H1 (cell line): Measurements from ENCODE around the gene MYRIP. TPM values are rescaled to one million over a fixed set of nuclear protein-coding genes. Genes with fewer than 3 reads are reported as not detected.
A peak's percentile ranks its signal among the peaks of the same experiment; 100 is the strongest.
"Not testable (repeated sequence)": the region's sequence is repeated elsewhere in the genome, so short reads cannot be mapped to it uniquely, and the experiment has no call there.

Experiments used
- CTCF ChIA-PET: fragments of 300-600 bp; sonication (Branson Sonifier 250); formaldehyde crosslinking; loops from one replicate; lab custom pipeline; 2021; ENCODE audit not compliant: partially characterized antibody; lab: Charles Lee
- POLR2A ChIA-PET: fragments of 300-600 bp; sonication (Branson Sonifier 250); formaldehyde crosslinking; loops from one replicate; lab custom pipeline; 2021; ENCODE audit warnings: inconsistent platforms; ENCODE audit not compliant: partially characterized antibody; lab: Charles Lee
- DNase-seq, 2 experiments: peaks; one replicate each; pipeline versions ENCODE4 v3.0.0 to v3.0.0-alpha.2; 2010 to 2022; ENCODE audit warnings: low spot score in 2 of 2, low read depth in 1 of 2, mixed read lengths in 1 of 2
- FAIRE-seq: peaks from 2 replicates; lab custom pipeline; 2011; peaks lifted over from hg19 to GRCh38; lab: Jason Lieb, UNC
- H2AFZ ChIP-seq: 2 replicates; pipeline ENCODE4 v1.8.1; 2012; ENCODE audit warnings: low read length, inconsistent platforms
- H2AK5ac ChIP-seq: 2 replicates; pipeline ENCODE4 v1.6.1; 2013; ENCODE audit warnings: low read depth, low read length
- H2BK120ac ChIP-seq: replicated peaks from 2 replicates; pipeline ENCODE3; 2013; ENCODE audit warnings: low read depth, low read length, inconsistent platforms
- H2BK12ac ChIP-seq: 2 replicates; pipeline ENCODE4 v1.6.1; 2013; ENCODE audit warnings: low read depth, low read length
- H2BK15ac ChIP-seq: 2 replicates; pipeline ENCODE4 v1.6.1; 2013; ENCODE audit warnings: low read length
- H2BK20ac ChIP-seq: 2 replicates; pipeline ENCODE4 v1.6.1; 2013; ENCODE audit warnings: low read length
- H2BK5ac ChIP-seq: 2 replicates; pipeline ENCODE4 v1.6.1; 2013; ENCODE audit warnings: low read depth, low read length
- H3K14ac ChIP-seq: 2 replicates; pipeline ENCODE4 v1.6.1; 2013; ENCODE audit warnings: inconsistent platforms; ENCODE audit not compliant: insufficient read length
- H3K18ac ChIP-seq: 2 replicates; pipeline ENCODE4 v1.6.1; 2013; ENCODE audit warnings: low read length; ENCODE audit errors: extremely low read depth
- H3K23ac ChIP-seq: 2 replicates; pipeline ENCODE4 v1.6.1; 2013; ENCODE audit warnings: inconsistent platforms; ENCODE audit not compliant: insufficient read length
- H3K23me2 ChIP-seq: 2 replicates; pipeline ENCODE4 v1.6.1; 2013; ENCODE audit warnings: low read depth, low read length
- H3K27ac ChIP-seq: 2 replicates; pipeline ENCODE4 v1.6.1; 2011; ENCODE audit warnings: low read depth, low read length, inconsistent platforms
- H3K27me3 ChIP-seq, 4 experiments: replicated peaks in 1 of 4; 1 replicate in 1 of 4; 2 replicates in 3 of 4; pipeline versions ENCODE4 v1.6.1 to v1.8.1; 2011 to 2013; ENCODE audit warnings: low read length in 3 of 4, mild to moderate bottlenecking in 3 of 4, inconsistent platforms in 2 of 4, mixed read lengths in 2 of 4, moderate library complexity in 1 of 4; ENCODE audit not compliant: control insufficient read depth in 3 of 4, insufficient read depth in 3 of 4; ENCODE audit errors: extremely low read depth in 1 of 4
- H3K36me3 ChIP-seq, 4 experiments: 2 replicates each; pipeline versions ENCODE4 v1.6.1 to v1.8.1; 2011 to 2013; ENCODE audit warnings: mild to moderate bottlenecking in 4 of 4, low read length in 3 of 4, moderate library complexity in 2 of 4, control low read depth in 1 of 4, inconsistent platforms in 1 of 4; ENCODE audit not compliant: insufficient read depth in 4 of 4, control insufficient read depth in 2 of 4
- H3K4ac ChIP-seq: replicated peaks from 2 replicates; pipeline ENCODE3; 2013; ENCODE audit warnings: low read length, low read depth, mixed read lengths, inconsistent platforms; ENCODE audit not compliant: insufficient read length
- H3K4me1 ChIP-seq, 4 experiments: replicated peaks in 1 of 4; 1 replicate in 1 of 4; 2 replicates in 3 of 4; pipeline versions ENCODE4 v1.6.1 to v1.8.1; 2011 to 2013; ENCODE audit warnings: low read length in 3 of 4, inconsistent platforms in 2 of 4, mixed read lengths in 1 of 4; ENCODE audit not compliant: insufficient read depth in 4 of 4, control insufficient read depth in 3 of 4
- H3K4me2 ChIP-seq, 2 experiments: 2 replicates each; pipeline versions ENCODE4 v1.6.1 to v1.8.1; 2011 to 2013; ENCODE audit warnings: low read depth in 2 of 2, low read length in 2 of 2, control low read depth in 1 of 2, inconsistent platforms in 1 of 2, mild to moderate bottlenecking in 1 of 2; ENCODE audit not compliant: insufficient read depth in 1 of 2
- H3K4me3 ChIP-seq, 4 experiments: fragments of 200-600, 300-600 bp in 1 of 4; sonication (generic), shearing (Covaris generic), sonication (Bioruptor Twin) in 1 of 4; 2 replicates each; pipeline versions ENCODE4 v1.5.1 to v1.8.1; 2011 to 2016; ENCODE audit warnings: low read length in 4 of 4, low read depth in 3 of 4, control low read depth in 2 of 4, inconsistent platforms in 2 of 4, mild to moderate bottlenecking in 2 of 4, mixed read lengths in 1 of 4, moderate library complexity in 1 of 4; ENCODE audit not compliant: insufficient read depth in 2 of 4; ENCODE audit errors: extremely low read depth in 1 of 4
- H3K56ac ChIP-seq: replicated peaks from 2 replicates; pipeline ENCODE3; 2013; ENCODE audit warnings: low read depth, mild to moderate bottlenecking, mixed read lengths, low read length, inconsistent platforms; ENCODE audit not compliant: insufficient read length
- H3K79me1 ChIP-seq: 2 replicates; pipeline ENCODE4 v1.6.1; 2013; ENCODE audit warnings: low read depth, low read length, control low read depth
- H3K79me2 ChIP-seq, 2 experiments: 2 replicates each; pipeline versions ENCODE4 v1.6.1 to v1.8.1; 2012 to 2013; ENCODE audit warnings: low read length in 2 of 2, mild to moderate bottlenecking in 2 of 2, inconsistent platforms in 1 of 2; ENCODE audit not compliant: insufficient read depth in 2 of 2, control insufficient read depth in 1 of 2
- H3K9ac ChIP-seq, 4 experiments: replicated peaks in 1 of 4; 1 replicate in 1 of 4; 2 replicates in 3 of 4; pipeline versions ENCODE4 v1.6.1 to v1.8.1; 2011 to 2013; ENCODE audit warnings: low read depth in 3 of 4, low read length in 3 of 4, control low read depth in 2 of 4, mild to moderate bottlenecking in 2 of 4, moderate library complexity in 2 of 4, inconsistent platforms in 1 of 4; ENCODE audit errors: extremely low read depth in 1 of 4
- H3K9me3 ChIP-seq, 2 experiments: 2 replicates each; pipeline versions ENCODE4 v1.6.1 to v1.8.1; 2012 to 2013; ENCODE audit warnings: mild to moderate bottlenecking in 2 of 2, moderate library complexity in 2 of 2, control low read depth in 1 of 2, inconsistent platforms in 1 of 2, low read depth in 1 of 2, low read length in 1 of 2, mixed read lengths in 1 of 2; ENCODE audit not compliant: insufficient read depth in 2 of 2
- H4K20me1 ChIP-seq, 2 experiments: replicated peaks in 1 of 2; 2 replicates each; pipeline versions ENCODE3 to v1.8.1; 2011 to 2013; ENCODE audit warnings: inconsistent platforms in 2 of 2, low read length in 2 of 2, mild to moderate bottlenecking in 1 of 2; ENCODE audit not compliant: insufficient read depth in 2 of 2, control insufficient read depth in 1 of 2
- H4K5ac ChIP-seq: 2 replicates; pipeline ENCODE4 v1.6.1; 2013; ENCODE audit warnings: low read length, low read depth, mixed read lengths, inconsistent platforms; ENCODE audit not compliant: insufficient read length
- H4K8ac ChIP-seq: 2 replicates; pipeline ENCODE4 v1.8.0; 2013; ENCODE audit warnings: mild to moderate bottlenecking, moderate library complexity, low read length, inconsistent platforms; ENCODE audit not compliant: insufficient read depth; ENCODE audit errors: extremely low read depth
- H4K91ac ChIP-seq: replicated peaks from 2 replicates; pipeline ENCODE3; 2013; ENCODE audit warnings: low read length, mixed read lengths, inconsistent platforms; ENCODE audit not compliant: insufficient read length
- EP300 ChIP-seq, 2 experiments: IDR thresholded peaks; 1 replicate in 1 of 2; 2 replicates in 1 of 2; pipeline ENCODE4 v1.6.1; 2011 to 2012; ENCODE audit warnings: low read depth in 2 of 2, low read length in 2 of 2, mild to moderate bottlenecking in 2 of 2, borderline replicate concordance in 1 of 2, inconsistent platforms in 1 of 2, moderate library complexity in 1 of 2
- WGBS, 2 experiments: shearing (Covaris generic) in 1 of 2; methylation state at CpG; one replicate each; pipeline versions ENCODE4 v1.1.6 to v1.1.7; 2013 to 2015; ENCODE audit warnings: low lambda C conversion rate in 2 of 2, mixed read lengths in 2 of 2, inconsistent platforms in 1 of 2, low coverage in 1 of 2, missing lambda C conversion rate in 1 of 2; ENCODE audit not compliant: insufficient replicate concordance in 2 of 2, insufficient coverage in 1 of 2, insufficient read length in 1 of 2; ENCODE audit errors: extremely low coverage in 1 of 2, missing lambda C conversion rate in 1 of 2; 5-methylcytosine and 5-hydroxymethylcytosine counted together
- polyA plus RNA-seq, 7 experiments: library from polyadenylated mRNA; depleted of rRNA in 3 of 7; stranded (reverse) in 5 of 7; unstranded in 2 of 7; fragments of >200 nt in 5 of 7; fragments of 200-250 nt in 2 of 7; gene quantifications; 1 replicate in 5 of 7; 2 replicates in 1 of 7; 4 replicates in 1 of 7; pipeline versions ENCODE4 v1.2.1 to v1.2.3, GENCODE V29; 2011 to 2013; ENCODE audit warnings: missing spikeins in 2 of 7, mixed read lengths in 2 of 7
- total RNA-seq: library from RNA; stranded (reverse); fragmentation: NEBNext Ultra II Directional; extraction: Animal tissue kit (Norgen Biotek cat#: 25700); gene quantifications from 2 replicates; pipeline ENCODE4 v1.2.1, GENCODE V29; 2021

MYRIP gene
- total and polyA plus RNA-seq, 2 of the 8 experiments (the other 6 are each of a cell fraction or from before 2014, with no cell fraction given) = 0.54 to 4.3 TPM

DNA sequence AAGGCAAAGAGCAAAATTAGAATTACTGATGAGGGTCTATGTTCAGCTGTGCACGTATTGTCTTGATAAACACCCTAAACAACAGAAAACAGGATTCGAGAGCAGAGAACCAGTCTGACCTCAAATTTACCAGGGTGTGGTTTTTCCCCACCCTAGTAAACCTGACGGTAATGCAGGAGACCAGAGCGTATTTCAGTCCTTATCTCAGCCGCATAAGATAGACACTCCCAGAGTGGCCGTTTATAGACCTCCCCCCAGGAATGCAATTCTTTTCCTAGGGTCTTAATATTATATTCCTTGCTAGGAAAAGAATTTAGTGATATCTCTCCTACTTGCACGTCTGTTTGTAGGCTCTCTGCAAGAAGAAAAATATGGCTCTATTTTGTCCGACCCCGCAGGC is 216.5 kb downstream of the MYRIP start:
- not testable (repeated sequence) for H2AK5ac ChIP-seq, H4K5ac ChIP-seq, H3K23me2 ChIP-seq, H3K18ac ChIP-seq, H2BK5ac ChIP-seq, H3K4me3 ChIP-seq, H3K4me1 ChIP-seq
- WGBS, 2 experiments = 90% methylated on average over 9 of the region's 9 CpGs; no CpG with 5 or more reads in 1 of the 2 experiments
- peaks cover 14 to 17% of the 10 kb centered on the region in 2 experiments; a peak in 3 of 4 replicates for H3K9me3 ChIP-seq
- TF ChIP-seq EP300 (IDR thresholded peaks at IDR 0.05; ENCODE audit: borderline replicate concordance in 1 of 2, low read depth in 2 of 2, low read length in 2 of 2) = peak in 1 of 2 experiments; percentile 56; a peak in 1 of 3 replicates
- TF ChIP-seq, all 59 proteins: peak for 1; not testable (repeated sequence) for 58
- H3K36me3 ChIP-seq, DNase-seq, H3K4ac ChIP-seq, H3K56ac ChIP-seq, H4K91ac ChIP-seq, H4K20me1 ChIP-seq, H2BK12ac ChIP-seq, H3K9ac ChIP-seq, H2BK20ac ChIP-seq, H4K8ac ChIP-seq, H3K4me2 ChIP-seq, CTCF ChIA-PET, H3K79me2 ChIP-seq, H2BK120ac ChIP-seq, H3K23ac ChIP-seq, H2BK15ac ChIP-seq, H2AFZ ChIP-seq, H3K14ac ChIP-seq, POLR2A ChIA-PET, H3K27me3 ChIP-seq, H3K79me1 ChIP-seq, FAIRE-seq, H3K27ac ChIP-seq: not testable (repeated sequence)
